Naive B cell (primary cell): ENCODE data around the gene CDKN2AIP. TPM values are rescaled to one million over a fixed set of nuclear protein-coding genes. Genes with fewer than 3 reads are reported as not detected.
"Not testable (repeated sequence)": the region's sequence is repeated elsewhere in the genome, so short reads cannot be mapped to it uniquely, and the experiment has no call there.

Source experiments
- ATAC-seq, 2 donors: fragments of 150-1000 bp; cut with Tn5 transposase; 2 replicates each; pipeline ENCODE4 v1.10.0; 2021; ENCODE audit warnings: low read depth in 2 of 2, mild to moderate bottlenecking in 2 of 2, moderate library complexity in 2 of 2
- DNase-seq: peaks from one replicate; pipeline ENCODE4 v3.0.0; 2022
- H3K27ac Mint-ChIP-seq, 6 donors: one replicate each; pipeline ENCODE4 v1.8.0; 2020 to 2022; ENCODE audit warnings: mild to moderate bottlenecking in 6 of 6, mixed read lengths in 6 of 6, moderate library complexity in 5 of 6, inconsistent platforms in 2 of 6
- H3K27me3 Mint-ChIP-seq, 3 donors: one replicate each; pipeline ENCODE4 v1.8.0; 2021 to 2022; ENCODE audit warnings: mixed read lengths in 3 of 3, mild to moderate bottlenecking in 1 of 3
- H3K36me3 Mint-ChIP-seq, 2 donors: one replicate each; pipeline ENCODE4 v1.8.0; 2020 to 2022; ENCODE audit warnings: mixed read lengths in 2 of 2, inconsistent platforms in 1 of 2, mild to moderate bottlenecking in 1 of 2
- H3K4me1 Mint-ChIP-seq, 3 donors: one replicate each; pipeline ENCODE4 v1.8.0; 2020 to 2022; ENCODE audit warnings: mixed read lengths in 3 of 3, inconsistent platforms in 1 of 3, mild to moderate bottlenecking in 1 of 3, moderate library complexity in 1 of 3
- H3K4me3 Mint-ChIP-seq, 8 donors: one replicate each; pipeline ENCODE4 v1.8.0; 2020 to 2022; ENCODE audit warnings: mild to moderate bottlenecking in 8 of 8, mixed read lengths in 8 of 8, moderate library complexity in 8 of 8, inconsistent platforms in 2 of 8
- H3K9me3 Mint-ChIP-seq, 7 donors: one replicate each; pipeline ENCODE4 v1.8.0; 2020 to 2022; ENCODE audit warnings: mixed read lengths in 7 of 7, mild to moderate bottlenecking in 5 of 7, inconsistent platforms in 2 of 7, moderate library complexity in 1 of 7
- polyA plus RNA-seq, 6 donors: library from polyadenylated mRNA; unstranded; fragments of 300-500 nt; fragmentation: Illumina TruSeq; gene quantifications; one replicate each; pipeline ENCODE4 v1.2.3, GENCODE V29; 2021; ENCODE audit warnings: low read depth in 6 of 6

The CDKN2AIP gene
- polyA plus RNA-seq, 6 donors from 2014 or later: 16.1 to 47.1 (median 25.5) TPM

- DNase-seq (no peak), ATAC-seq (no peak)
- Mint-ChIP-seq H3K4me3 (peak overlapping the region in 1 of 8 donors; percentile 81), H3K36me3 (no peaks in the 10 kb centered on the region), H3K27me3 (no peaks in the 10 kb centered on the region), H3K9me3 (no peaks in the 10 kb centered on the region), H3K4me1 (peaks cover 8 to 22% (median 16%) of the 10 kb centered on the region in 3 donors), H3K27ac (peak overlapping the region in 1 of 6 donors; percentile 29)
These were observed 3.2 kb upstream of the CDKN2AIP start for GRCh38 chr4:183441276-183441675.

- no peaks in the 10 kb centered on the region for H3K9me3 Mint-ChIP-seq
- no peaks in the 10 kb centered on the region for H3K27me3 Mint-ChIP-seq
- H3K27ac Mint-ChIP-seq: peak overlapping the region; percentile 91 to 97 (median 94)
- H3K36me3 Mint-ChIP-seq: peaks cover 0 to 5% of the 10 kb centered on the region in 2 donors
- DNase-seq (no peak), ATAC-seq (peak; percentile 13 to 18)
- peaks cover 8 to 31% (median 27%) of the 10 kb centered on the region in 3 donors for H3K4me1 Mint-ChIP-seq
- H3K4me3 Mint-ChIP-seq: peak overlapping the region; percentile 93 to 99 (median 97)
These were observed 702 bp upstream of the CDKN2AIP start for GRCh38 chr4:183443655-183444213.

- peak overlapping the region; percentile 90 to 98 (median 97) for H3K27ac Mint-ChIP-seq
- ATAC-seq: peak in 1 of 2 donors; percentile 22
- no peaks in the 10 kb centered on the region for H3K9me3 Mint-ChIP-seq
- H3K27me3 Mint-ChIP-seq: no peaks in the 10 kb centered on the region
- peak overlapping the region; percentile 93 to 99 (median 98) for H3K4me3 Mint-ChIP-seq
- H3K36me3 Mint-ChIP-seq: peaks cover 0 to 5% of the 10 kb centered on the region in 2 donors
- no peak for DNase-seq
- H3K4me1 Mint-ChIP-seq: peaks cover 13 to 34% (median 31%) of the 10 kb centered on the region in 3 donors
These were observed 627 bp downstream of the CDKN2AIP start for GRCh38 chr4:183445097-183445428.

- peaks cover 0 to 5% of the 10 kb centered on the region in 2 donors for H3K36me3 Mint-ChIP-seq
- peak overlapping the region in 1 of 8 donors; percentile 99 for H3K4me3 Mint-ChIP-seq
- no peaks in the 10 kb centered on the region for H3K9me3 Mint-ChIP-seq
- ATAC-seq: no peak
- H3K27ac Mint-ChIP-seq: peak overlapping the region in 1 of 6 donors; percentile 34
- no peak for DNase-seq
- peaks cover 13 to 34% (median 31%) of the 10 kb centered on the region in 3 donors for H3K4me1 Mint-ChIP-seq
- H3K27me3 Mint-ChIP-seq: no peaks in the 10 kb centered on the region
These were observed 3.2 kb downstream of the CDKN2AIP start for GRCh38 chr4:183447646-183448045.

GRCh38 chr4:183448436-183448835 lies 4.0 kb downstream of the CDKN2AIP start:
- H3K4me1 Mint-ChIP-seq: peaks cover 13 to 34% (median 25%) of the 10 kb centered on the region in 3 donors
- peak overlapping the region in 1 of 8 donors; percentile 63 for H3K4me3 Mint-ChIP-seq
- ATAC-seq (no peak), DNase-seq (no peak)
- H3K27ac Mint-ChIP-seq: peak overlapping the region in 1 of 6 donors; percentile 6
- H3K27me3 Mint-ChIP-seq: no peaks in the 10 kb centered on the region
- H3K9me3 Mint-ChIP-seq: no peaks in the 10 kb centered on the region
- peaks cover 0 to 5% of the 10 kb centered on the region in 2 donors for H3K36me3 Mint-ChIP-seq

- peaks cover 0 to 5% of the 10 kb centered on the region in 2 donors for H3K36me3 Mint-ChIP-seq
- ATAC-seq (no peak), DNase-seq (no peak)
- peak overlapping the region in 2 of 6 donors; percentile 34 to 57 for H3K27ac Mint-ChIP-seq
- no peaks in the 10 kb centered on the region for H3K9me3 Mint-ChIP-seq
- no peak overlapping the region for H3K4me3 Mint-ChIP-seq
- peaks cover 13 to 34% (median 20%) of the 10 kb centered on the region in 3 donors for H3K4me1 Mint-ChIP-seq
- no peaks in the 10 kb centered on the region for H3K27me3 Mint-ChIP-seq
These were observed 4.9 kb downstream of the CDKN2AIP start for GRCh38 chr4:183449193-183449882.

- ATAC-seq: no peak
- H3K4me1 Mint-ChIP-seq: peaks cover 11 to 26% (median 20%) of the 10 kb centered on the region in 3 donors
- H3K9me3 Mint-ChIP-seq: no peaks in the 10 kb centered on the region
- H3K4me3 Mint-ChIP-seq: no peak overlapping the region
- DNase-seq: no peak
- no peaks in the 10 kb centered on the region for H3K27me3 Mint-ChIP-seq
- peaks cover 0 to 5% of the 10 kb centered on the region in 2 donors for H3K36me3 Mint-ChIP-seq
- H3K27ac Mint-ChIP-seq: peak overlapping the region in 1 of 6 donors; percentile 87
These were observed 5.7 kb downstream of the CDKN2AIP start for GRCh38 chr4:183450108-183450507.

- Mint-ChIP-seq H3K9me3 (no peaks in the 10 kb centered on the region), H3K27ac (peak overlapping the region; percentile 14 to 74 (median 55)), H3K4me1 (peaks cover 0 to 8% (median 3%) of the 10 kb centered on the region in 3 donors), H3K4me3 (no peak overlapping the region), H3K36me3 (no peaks in the 10 kb centered on the region), H3K27me3 (no peaks in the 10 kb centered on the region)
- DNase-seq (no peak), ATAC-seq (no peak)
These were observed 11.2 kb downstream of the CDKN2AIP start for GRCh38 chr4:183455431-183456195.

- Mint-ChIP-seq H3K4me3 (no peak overlapping the region), H3K27ac (no peak overlapping the region), H3K9me3 (no peaks in the 10 kb centered on the region), H3K27me3 (no peaks in the 10 kb centered on the region), H3K36me3 (no peaks in the 10 kb centered on the region), H3K4me1 (peaks cover 0 to 8% (median 3%) of the 10 kb centered on the region in 3 donors)
- ATAC-seq (no peak), DNase-seq (no peak)
These were observed 13.6 kb downstream of the CDKN2AIP start for GRCh38 chr4:183458005-183458404.

- ATAC-seq, H3K36me3 Mint-ChIP-seq, H3K4me1 Mint-ChIP-seq, H3K27ac Mint-ChIP-seq, H3K27me3 Mint-ChIP-seq, DNase-seq, H3K4me3 Mint-ChIP-seq: not testable (repeated sequence)
- H3K9me3 Mint-ChIP-seq: peaks cover 0 to 13% (median 7%) of the 10 kb centered on the region in 7 donors
These were observed 19.6 kb downstream of the CDKN2AIP start for GRCh38 chr4:183463903-183464619.

- H3K4me3 Mint-ChIP-seq, H3K4me1 Mint-ChIP-seq, ATAC-seq, H3K27me3 Mint-ChIP-seq, DNase-seq, H3K36me3 Mint-ChIP-seq: not testable (repeated sequence)
- peaks cover 0 to 13% (median 7%) of the 10 kb centered on the region in 7 donors for H3K9me3 Mint-ChIP-seq
- peak overlapping the region in 2 of 6 donors; percentile 30 to 58 for H3K27ac Mint-ChIP-seq
These were observed 21.4 kb downstream of the CDKN2AIP start for GRCh38 chr4:183465879-183466278.

GRCh38 chr4:183467246-183467645 lies 22.8 kb downstream of the CDKN2AIP start:
- peaks cover 0 to 13% (median 7%) of the 10 kb centered on the region in 7 donors for H3K9me3 Mint-ChIP-seq
- DNase-seq (no peak), ATAC-seq (no peak)
- H3K27ac Mint-ChIP-seq: no peak overlapping the region
- no peaks in the 10 kb centered on the region for H3K36me3 Mint-ChIP-seq
- H3K27me3 Mint-ChIP-seq: no peaks in the 10 kb centered on the region
- H3K4me3 Mint-ChIP-seq: peak overlapping the region in 1 of 8 donors; percentile 52
- H3K4me1 Mint-ChIP-seq: peaks cover 0 to 7% (median 5%) of the 10 kb centered on the region in 3 donors
